ENCODE data around the gene AKR7A3. TPM values are rescaled to one million over a fixed set of nuclear protein-coding genes. Genes with fewer than 3 reads are reported as not detected.

AKR7A3 gene
- total and polyA plus RNA-seq, 9 of the 15 experiments (the other 6 are each of a cell fraction or from before 2014, with no cell fraction given) = 0.04 to 1.5 (median 0.44) TPM; not detected in 1

DNA sequence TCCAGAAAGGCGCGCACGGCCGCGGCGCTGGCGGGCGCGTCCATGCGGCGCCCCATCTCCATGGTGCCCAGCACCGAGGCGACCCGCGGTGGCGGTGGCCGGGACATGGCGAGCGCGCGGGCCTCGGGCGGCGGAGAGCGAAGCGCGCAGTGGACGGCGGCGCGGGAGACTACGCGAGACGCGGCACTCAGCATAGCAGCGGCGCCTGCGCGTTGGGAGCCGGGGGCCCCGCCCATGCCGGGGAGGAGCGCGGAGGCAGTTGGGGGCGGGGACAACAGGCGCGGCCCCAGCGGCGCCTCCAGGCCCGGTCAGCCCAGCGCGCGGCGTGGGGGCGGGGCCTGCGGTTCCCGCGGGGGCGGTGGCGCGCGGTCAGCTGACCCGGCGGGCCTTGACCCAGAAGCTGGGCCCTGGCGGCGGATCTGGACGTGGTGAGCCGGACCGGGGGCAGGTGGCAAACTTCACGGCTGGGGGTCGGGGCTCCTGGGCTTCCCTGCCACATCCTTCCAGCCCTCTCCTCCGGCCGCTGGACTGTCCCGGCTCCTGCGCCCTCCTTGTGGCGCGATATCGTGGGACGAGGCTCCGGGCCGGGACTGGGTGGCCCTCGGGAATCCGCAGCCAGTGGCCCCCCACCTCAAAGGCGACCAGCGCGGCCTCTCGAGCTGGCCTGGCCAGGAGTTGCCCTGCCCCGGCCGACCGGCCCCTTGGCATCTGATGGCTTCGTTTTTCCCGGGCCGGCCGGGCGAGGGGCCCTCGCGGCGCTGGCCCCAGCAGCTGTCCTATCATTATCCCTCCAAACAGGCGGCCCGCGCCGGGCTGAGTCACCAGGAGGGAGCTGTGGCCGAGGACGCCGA is 23.6 kb upstream of the AKR7A3 start, which contains the start of the genes AKR7A2 and SLC66A1 (continued):
- TF ChIP-seq, protein P1, sequence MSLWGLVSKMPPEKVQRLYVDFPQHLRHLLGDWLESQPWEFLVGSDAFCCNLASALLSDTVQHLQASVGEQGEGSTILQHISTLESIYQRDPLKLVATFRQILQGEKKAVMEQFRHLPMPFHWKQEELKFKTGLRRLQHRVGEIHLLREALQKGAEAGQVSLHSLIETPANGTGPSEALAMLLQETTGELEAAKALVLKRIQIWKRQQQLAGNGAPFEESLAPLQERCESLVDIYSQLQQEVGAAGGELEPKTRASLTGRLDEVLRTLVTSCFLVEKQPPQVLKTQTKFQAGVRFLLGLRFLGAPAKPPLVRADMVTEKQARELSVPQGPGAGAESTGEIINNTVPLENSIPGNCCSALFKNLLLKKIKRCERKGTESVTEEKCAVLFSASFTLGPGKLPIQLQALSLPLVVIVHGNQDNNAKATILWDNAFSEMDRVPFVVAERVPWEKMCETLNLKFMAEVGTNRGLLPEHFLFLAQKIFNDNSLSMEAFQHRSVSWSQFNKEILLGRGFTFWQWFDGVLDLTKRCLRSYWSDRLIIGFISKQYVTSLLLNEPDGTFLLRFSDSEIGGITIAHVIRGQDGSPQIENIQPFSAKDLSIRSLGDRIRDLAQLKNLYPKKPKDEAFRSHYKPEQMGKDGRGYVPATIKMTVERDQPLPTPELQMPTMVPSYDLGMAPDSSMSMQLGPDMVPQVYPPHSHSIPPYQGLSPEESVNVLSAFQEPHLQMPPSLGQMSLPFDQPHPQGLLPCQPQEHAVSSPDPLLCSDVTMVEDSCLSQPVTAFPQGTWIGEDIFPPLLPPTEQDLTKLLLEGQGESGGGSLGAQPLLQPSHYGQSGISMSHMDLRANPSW (CRISPR knock-in tag; IDR thresholded peaks at IDR 0.05) = no peak
- TF ChIP-seq ZNF354B (CRISPR knock-in tag; IDR thresholded peaks at IDR 0.05) = no peak
- TF ChIP-seq SIN3B (IDR thresholded peaks at IDR 0.05; ENCODE audit: low read depth) = peak; percentile 80
- TF ChIP-seq, protein P2, sequence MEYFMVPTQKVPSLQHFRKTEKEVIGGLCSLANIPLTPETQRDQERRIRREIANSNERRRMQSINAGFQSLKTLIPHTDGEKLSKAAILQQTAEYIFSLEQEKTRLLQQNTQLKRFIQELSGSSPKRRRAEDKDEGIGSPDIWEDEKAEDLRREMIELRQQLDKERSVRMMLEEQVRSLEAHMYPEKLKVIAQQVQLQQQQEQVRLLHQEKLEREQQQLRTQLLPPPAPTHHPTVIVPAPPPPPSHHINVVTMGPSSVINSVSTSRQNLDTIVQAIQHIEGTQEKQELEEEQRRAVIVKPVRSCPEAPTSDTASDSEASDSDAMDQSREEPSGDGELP (CRISPR knock-in tag; IDR thresholded peaks at IDR 0.05; ENCODE audit: borderline replicate concordance) = peak; percentile 95
- no peak for TF ChIP-seq RBM17 (IDR thresholded peaks at IDR 0.05; ENCODE audit: borderline replicate concordance, low read depth, low read length)
- no peak for TF ChIP-seq ILK (tag; IDR thresholded peaks at IDR 0.05; ENCODE audit: borderline replicate concordance, low read depth)
- TF ChIP-seq RFX1 (IDR thresholded peaks at IDR 0.05) = no peak
- TF ChIP-seq POLR2G (IDR thresholded peaks at IDR 0.05; ENCODE audit: low read depth, low read length) = peak; percentile 97
- 0 out of 2 replicates have a peak, but pooled peaks have one; percentile 40 for TF ChIP-seq SMAD3 (CRISPR knock-in tag; conservative IDR thresholded peaks at IDR 0.05)
- TF ChIP-seq KDM5B (IDR thresholded peaks at IDR 0.05; ENCODE audit: insufficient replicate concordance, low read depth, low read length) = peak; percentile 88
- TF ChIP-seq CHCHD3 (CRISPR knock-in tag; IDR thresholded peaks at IDR 0.05) = no peak
- TF ChIP-seq, protein P3, sequence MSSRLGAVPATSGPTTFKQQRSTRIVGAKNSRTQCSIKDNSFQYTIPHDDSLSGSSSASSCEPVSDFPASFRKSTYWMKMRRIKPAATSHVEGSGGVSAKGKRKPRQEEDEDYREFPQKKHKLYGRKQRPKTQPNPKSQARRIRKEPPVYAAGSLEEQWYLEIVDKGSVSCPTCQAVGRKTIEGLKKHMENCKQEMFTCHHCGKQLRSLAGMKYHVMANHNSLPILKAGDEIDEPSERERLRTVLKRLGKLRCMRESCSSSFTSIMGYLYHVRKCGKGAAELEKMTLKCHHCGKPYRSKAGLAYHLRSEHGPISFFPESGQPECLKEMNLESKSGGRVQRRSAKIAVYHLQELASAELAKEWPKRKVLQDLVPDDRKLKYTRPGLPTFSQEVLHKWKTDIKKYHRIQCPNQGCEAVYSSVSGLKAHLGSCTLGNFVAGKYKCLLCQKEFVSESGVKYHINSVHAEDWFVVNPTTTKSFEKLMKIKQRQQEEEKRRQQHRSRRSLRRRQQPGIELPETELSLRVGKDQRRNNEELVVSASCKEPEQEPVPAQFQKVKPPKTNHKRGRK (tag; IDR thresholded peaks at IDR 0.05) = no peak
- no peak for TF ChIP-seq STAT5A (IDR thresholded peaks at IDR 0.05; ENCODE audit: borderline replicate concordance, low read length)
- TF ChIP-seq ZNF224 (CRISPR knock-in tag; IDR thresholded peaks at IDR 0.05) = 0 out of 2 replicates have a peak, but pooled peaks have one; percentile 40
- no peak for TF ChIP-seq FIP1L1 (IDR thresholded peaks at IDR 0.05; ENCODE audit: low read depth, low read length, poor library complexity, severe bottlenecking)
- TF ChIP-seq EGR1 (conservative IDR thresholded peaks at IDR 0.05) = peak; percentile 61
- TF ChIP-seq ZNF23 (CRISPR knock-in tag; IDR thresholded peaks at IDR 0.05) = no peak
- TF ChIP-seq, protein P4, sequence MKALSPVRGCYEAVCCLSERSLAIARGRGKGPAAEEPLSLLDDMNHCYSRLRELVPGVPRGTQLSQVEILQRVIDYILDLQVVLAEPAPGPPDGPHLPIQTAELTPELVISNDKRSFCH (CRISPR knock-in tag; IDR thresholded peaks at IDR 0.05) = no peak
- TF ChIP-seq, protein P4 (tag; IDR thresholded peaks at IDR 0.05) = peak; percentile 65; the same call in 1 of the 2 replicates
- TF ChIP-seq MTA2 (IDR thresholded peaks at IDR 0.05; ENCODE audit: low read depth) = no peak
- TF ChIP-seq YY1 (IDR thresholded peaks at IDR 0.05; ENCODE audit: borderline replicate concordance in 1 of 3, control insufficient read depth in 1 of 3, extremely low read depth in 1 of 3, insufficient read depth in 3 of 3, insufficient read length in 1 of 3, insufficient replicate concordance in 2 of 3, low read depth in 1 of 3, low read length in 2 of 3) = no peak
- TF ChIP-seq ZBTB17 (CRISPR knock-in tag; IDR thresholded peaks at IDR 0.05) = peak; percentile 80

Measured in K562 (cell line).